WERI-Rb-1 (cell line): ENCODE data around the gene MAD1L1.

ENCODE experiments used
- DNase-seq: peaks from one replicate; pipeline ENCODE4 v3.0.0-alpha.2; 2020
- H3K27ac ChIP-seq: fragments of 250-450 bp; sonication (Bioruptor Pico); 2 replicates; pipeline ENCODE4 v1.5.1; 2020; ENCODE audit warnings: mild to moderate bottlenecking, moderate library complexity
- H3K27me3 ChIP-seq: fragments of 250-450 bp; sonication (Bioruptor Pico); 2 replicates; pipeline ENCODE4 v1.5.1; 2021; ENCODE audit warnings: mild to moderate bottlenecking, low read depth, moderate library complexity; ENCODE audit not compliant: insufficient read depth, severe bottlenecking
- H3K36me3 ChIP-seq: fragments of 250-450 bp; sonication (Bioruptor Pico); 2 replicates; pipeline ENCODE4 v1.5.1; 2020; ENCODE audit warnings: mild to moderate bottlenecking, moderate library complexity
- H3K4me3 ChIP-seq: 2 replicates; pipeline ENCODE4 v1.5.1; 2011; ENCODE audit warnings: low read depth, mild to moderate bottlenecking, control low read depth, low read length
- H3K9me3 ChIP-seq: fragments of 250-450 bp; sonication (Bioruptor Pico); 2 replicates; pipeline ENCODE4 v1.5.1; 2021; ENCODE audit warnings: mild to moderate bottlenecking, moderate library complexity; ENCODE audit not compliant: severe bottlenecking
- CTCF ChIP-seq: IDR thresholded peaks from 2 replicates; pipeline ENCODE4 v1.5.1; 2011; ENCODE audit warnings: low read depth, mild to moderate bottlenecking, control low read depth, inconsistent platforms, low read length

The MAD1L1 gene

GRCh38 chr7:2152646-2153045 lies 80.1 kb downstream of the MAD1L1 start:
- H3K36me3 ChIP-seq: peaks cover 16% of the 10 kb centered on the region
- TF ChIP-seq CTCF: no peak
- H3K4me3 ChIP-seq: no peak overlapping the region
- H3K27me3 ChIP-seq: no peaks in the 10 kb centered on the region
- no peak for DNase-seq
- H3K9me3 ChIP-seq: no peaks in the 10 kb centered on the region
- H3K27ac ChIP-seq: no peak overlapping the region

- H3K27me3 ChIP-seq: no peaks in the 10 kb centered on the region
- no peaks in the 10 kb centered on the region for H3K9me3 ChIP-seq
- no peak overlapping the region for H3K4me3 ChIP-seq
- TF ChIP-seq CTCF: no peak
- no peak for DNase-seq
- peaks cover 17% of the 10 kb centered on the region for H3K36me3 ChIP-seq
- no peak overlapping the region for H3K27ac ChIP-seq
Observed at GRCh38 chr7:2151801-2152612, 80.7 kb downstream of the MAD1L1 start.

GRCh38 chr7:2151237-2151636 lies 81.5 kb downstream of the MAD1L1 start:
- H3K27me3 ChIP-seq: no peaks in the 10 kb centered on the region
- no peak overlapping the region for H3K27ac ChIP-seq
- no peak overlapping the region for H3K4me3 ChIP-seq
- DNase-seq: no peak
- TF ChIP-seq CTCF: no peak
- peaks cover 20% of the 10 kb centered on the region for H3K36me3 ChIP-seq
- no peaks in the 10 kb centered on the region for H3K9me3 ChIP-seq

GRCh38 chr7:2150445-2150815 lies 82.3 kb downstream of the MAD1L1 start:
- H3K27me3 ChIP-seq: no peaks in the 10 kb centered on the region
- DNase-seq: no peak
- peaks cover 18% of the 10 kb centered on the region for H3K36me3 ChIP-seq
- TF ChIP-seq CTCF: no peak
- no peak overlapping the region for H3K27ac ChIP-seq
- H3K4me3 ChIP-seq: no peak overlapping the region
- H3K9me3 ChIP-seq: no peaks in the 10 kb centered on the region

- Histone ChIP-seq H3K9me3 (no peaks in the 10 kb centered on the region), H3K27ac (no peak overlapping the region), H3K4me3 (no peak overlapping the region), H3K36me3 (peaks cover 22% of the 10 kb centered on the region), H3K27me3 (no peaks in the 10 kb centered on the region)
- DNase-seq: no peak
- no peak for TF ChIP-seq CTCF
Observed at GRCh38 chr7:2149672-2150444, 82.9 kb downstream of the MAD1L1 start.
